ENCODE results near the gene PAEP.
"Not testable (repeated sequence)": the region's sequence is repeated elsewhere in the genome, so short reads cannot be mapped to it uniquely, and the experiment has no call there.

Gene PAEP

GRCh38 chr9:135561391-135562234, at the start of gene PAEP:
Gene PAEP, plus strand, starts transcription at chr9:135561756.
- TF ChIP-seq CTCF (IDR thresholded peaks at IDR 0.05; ENCODE audit: borderline replicate concordance, insufficient read depth, low read depth, low read length) = no peak
- H3K4me3 ChIP-seq (ENCODE audit: low read depth, low read length) = no peak within 1 kb of the TSS

- H3K4me3 ChIP-seq (ENCODE audit: low read depth, low read length) = no peak overlapping the region
- TF ChIP-seq CTCF (IDR thresholded peaks at IDR 0.05; ENCODE audit: borderline replicate concordance, insufficient read depth, low read depth, low read length) = no peak
Observed at GRCh38 chr9:135512241-135512603, 49.3 kb upstream of the PAEP start.

GRCh38 chr9:135512904-135513303, 48.7 kb upstream of the PAEP start:
- no peak for TF ChIP-seq CTCF (IDR thresholded peaks at IDR 0.05; ENCODE audit: borderline replicate concordance, insufficient read depth, low read depth, low read length)

GRCh38 chr9:135513351-135513846, 48.2 kb upstream of the PAEP start:
- no peak overlapping the region for H3K4me3 ChIP-seq (ENCODE audit: low read depth, low read length)
- TF ChIP-seq CTCF (IDR thresholded peaks at IDR 0.05; ENCODE audit: borderline replicate concordance, insufficient read depth, low read depth, low read length) = no peak

More at GRCh38 chr9:135512904-135513303, 48.7 kb upstream of the PAEP start:
- no peak overlapping the region for H3K4me3 ChIP-seq (ENCODE audit: low read depth, low read length)

GRCh38 chr9:135513906-135514305, 47.6 kb upstream of the PAEP start:
- H3K4me3 ChIP-seq (ENCODE audit: low read depth, low read length) = not testable (repeated sequence)

- H3K4me3 ChIP-seq (ENCODE audit: low read depth, low read length) = no peak overlapping the region
- TF ChIP-seq CTCF (IDR thresholded peaks at IDR 0.05; ENCODE audit: borderline replicate concordance, insufficient read depth, low read depth, low read length) = no peak
Observed at GRCh38 chr9:135514342-135515082, 47.0 kb upstream of the PAEP start.

GRCh38 chr9:135515083-135515951, 46.2 kb upstream of the PAEP start:
- no peak overlapping the region for H3K4me3 ChIP-seq (ENCODE audit: low read depth, low read length)
- no peak for TF ChIP-seq CTCF (IDR thresholded peaks at IDR 0.05; ENCODE audit: borderline replicate concordance, insufficient read depth, low read depth, low read length)

Measured in GM12875 (cell line).